HG03442 (cell line): Measurements from ENCODE around the gene GARIN6.
A peak's percentile ranks its signal among the peaks of the same experiment; 100 is the strongest.
"Not testable (repeated sequence)": the region's sequence is repeated elsewhere in the genome, so short reads cannot be mapped to it uniquely, and the experiment has no call there.

Experiments used
- ATAC-seq: cut with Tn5 transposase; IDR thresholded peaks from one replicate; pipeline ENCODE4 v1.9.1; 2021; ENCODE audit warnings: mild to moderate bottlenecking, moderate library complexity; ENCODE audit not compliant: unreplicated experiment

The GARIN6 gene

GRCh38 chr12:99647453-99647852 is at the start of gene GARIN6:
TSS of gene GARIN6 (plus strand) at chr12:99647753. CDS start at chr12:99648175, 422 bp downstream.
- no peak for ATAC-seq

GRCh38 chr12:99598785-99599184 is 48.8 kb upstream of the GARIN6 start:
- ATAC-seq: no peak

- ATAC-seq: peak; percentile 81
Observed at GRCh38 chr12:99600388-99600787, 47.2 kb upstream of the GARIN6 start.

DNA sequence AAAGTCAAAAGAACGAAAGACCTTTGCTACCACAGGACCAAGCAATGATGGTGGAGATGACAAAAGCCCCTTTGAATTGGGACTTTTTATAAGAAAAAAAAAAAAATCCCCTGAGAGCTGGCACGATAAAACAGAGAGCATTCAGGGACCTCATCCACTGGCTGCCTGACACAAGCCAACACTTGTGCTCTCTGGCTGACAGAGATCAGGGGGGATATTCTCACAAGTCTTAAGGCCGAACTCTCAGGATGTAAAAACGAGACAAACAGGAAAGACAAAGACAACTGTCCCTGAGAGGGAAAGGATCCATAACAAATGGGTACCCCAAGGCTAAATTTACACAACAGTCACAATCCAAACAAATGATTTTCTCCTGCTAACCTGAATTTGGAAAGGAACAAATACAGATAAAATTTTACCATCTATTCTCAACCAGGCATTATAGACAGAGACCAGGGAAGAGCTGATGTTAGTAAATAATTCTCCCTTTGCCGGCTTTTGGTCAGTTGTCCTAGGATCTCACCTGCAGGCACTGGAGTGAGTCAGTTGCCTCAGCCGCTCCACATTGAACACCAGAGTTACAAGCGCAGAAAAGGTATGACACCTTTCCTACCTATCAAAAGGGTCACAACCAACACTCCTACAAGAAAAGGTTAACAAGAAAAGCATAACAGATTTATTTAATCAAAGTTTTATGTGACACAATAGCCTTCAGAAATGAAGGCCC is 37.9 kb upstream of the GARIN6 start:
- ATAC-seq: no peak

DNA sequence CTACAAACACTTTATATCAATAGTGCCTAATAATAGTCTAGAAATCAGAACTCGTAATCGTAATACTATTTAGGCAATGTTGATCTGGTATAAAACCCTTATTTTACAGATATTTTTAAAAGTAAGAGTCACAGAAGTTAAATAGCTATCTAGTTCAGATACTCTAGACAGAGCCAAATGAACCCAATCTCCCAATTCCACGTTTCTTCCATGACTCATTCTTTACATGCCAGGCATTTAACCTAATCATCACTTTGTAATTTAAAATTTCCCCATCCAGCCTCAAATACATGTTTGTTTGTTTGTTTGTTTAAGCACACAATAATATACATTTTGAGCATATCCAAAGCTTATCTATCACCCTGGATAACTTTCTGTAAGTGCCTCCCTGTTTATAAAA is 36.4 kb upstream of the GARIN6 start:
- ATAC-seq: no peak

- ATAC-seq: no peak
Observed at GRCh38 chr12:99611599-99611998, 36.0 kb upstream of the GARIN6 start.

- no peak for ATAC-seq
Observed at GRCh38 chr12:99618657-99619056, 28.9 kb upstream of the GARIN6 start.

DNA sequence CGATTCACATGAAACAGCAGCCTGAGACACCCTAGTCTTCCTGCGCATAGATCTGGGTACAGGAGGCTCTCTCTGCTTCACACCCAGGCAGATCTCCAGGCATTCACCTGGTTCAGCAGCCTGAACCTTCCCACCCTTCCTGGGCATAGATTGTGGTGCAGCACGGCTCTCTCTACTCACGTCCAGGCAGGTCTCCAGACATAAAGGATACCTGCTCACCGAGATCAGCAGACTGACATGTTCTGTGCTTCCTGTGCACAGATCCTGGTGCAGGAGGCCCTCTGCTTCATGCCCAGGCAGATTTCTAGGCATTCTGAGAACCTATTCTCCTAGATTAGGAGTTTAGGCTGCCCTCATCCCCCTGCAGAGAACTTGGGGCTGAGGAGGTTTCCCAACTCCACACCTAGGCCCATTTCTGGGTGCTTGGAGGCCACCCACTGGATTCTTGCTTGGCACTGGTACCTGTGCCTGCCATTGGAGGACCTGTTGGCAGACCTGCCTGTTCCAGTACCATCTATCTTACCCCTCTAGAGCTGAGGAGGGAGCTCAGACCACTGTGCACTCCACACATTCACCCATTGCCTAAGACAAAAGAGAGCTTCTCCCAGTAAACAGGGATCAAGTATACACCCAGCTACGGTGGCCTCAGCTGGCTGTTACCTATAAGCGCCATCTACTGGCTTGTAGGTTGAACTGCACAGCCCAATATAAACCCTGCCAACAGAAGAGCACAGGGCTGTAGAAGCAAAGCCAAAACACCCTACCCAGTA is 28.0 kb upstream of the GARIN6 start:
- peak; percentile 99 for ATAC-seq

- ATAC-seq: no peak
Observed at GRCh38 chr12:99620159-99620479, 27.4 kb upstream of the GARIN6 start.

- not testable (repeated sequence) for ATAC-seq
Observed at GRCh38 chr12:99624591-99624990, 23.0 kb upstream of the GARIN6 start.

DNA sequence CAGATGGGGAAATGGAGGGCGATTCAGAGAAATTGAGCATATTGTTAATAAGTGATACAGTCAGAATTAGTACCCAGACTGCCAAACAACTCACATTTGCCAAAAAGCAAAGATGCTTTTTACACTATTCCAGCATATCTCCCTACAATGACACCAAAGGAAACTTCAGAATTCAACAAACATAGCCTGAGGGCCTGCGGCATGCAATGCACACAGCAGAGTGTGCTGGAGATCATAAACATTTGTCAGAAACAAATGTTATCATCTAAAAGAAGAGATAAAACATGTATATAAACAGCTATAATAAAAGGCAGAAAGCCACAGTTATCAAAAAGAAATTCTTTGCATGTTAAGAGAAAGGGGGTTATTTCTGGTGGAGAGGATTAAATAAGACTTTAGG is 20.1 kb upstream of the GARIN6 start:
- ATAC-seq: no peak

- ATAC-seq: no peak
Observed at GRCh38 chr12:99644629-99645028, 2.9 kb upstream of the GARIN6 start.

DNA sequence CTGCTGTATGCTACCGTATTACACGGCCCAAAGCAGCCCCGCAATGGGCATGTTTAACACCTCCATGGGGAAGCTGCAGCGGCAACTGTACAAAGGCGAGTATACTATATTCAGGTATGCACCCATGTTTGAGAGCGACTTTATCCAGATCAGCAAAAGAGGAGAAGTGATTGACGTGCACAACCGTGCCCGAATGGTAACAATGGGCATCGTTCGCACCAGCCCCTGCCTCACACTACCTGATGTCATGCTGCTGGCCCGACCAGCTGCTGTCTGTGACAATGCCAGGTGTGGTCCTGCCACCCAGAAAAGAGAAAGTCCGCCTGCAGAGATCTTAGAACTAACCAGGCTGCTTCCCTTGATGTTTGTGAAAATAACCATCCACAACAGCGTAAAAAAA is 630 bp downstream of the GARIN6 start:
- no peak for ATAC-seq

- no peak for ATAC-seq
Observed at GRCh38 chr12:99649551-99649950, 2.0 kb downstream of the GARIN6 start.

GRCh38 chr12:99658671-99659349 is 11.3 kb downstream of the GARIN6 start:
- no peak for ATAC-seq

DNA sequence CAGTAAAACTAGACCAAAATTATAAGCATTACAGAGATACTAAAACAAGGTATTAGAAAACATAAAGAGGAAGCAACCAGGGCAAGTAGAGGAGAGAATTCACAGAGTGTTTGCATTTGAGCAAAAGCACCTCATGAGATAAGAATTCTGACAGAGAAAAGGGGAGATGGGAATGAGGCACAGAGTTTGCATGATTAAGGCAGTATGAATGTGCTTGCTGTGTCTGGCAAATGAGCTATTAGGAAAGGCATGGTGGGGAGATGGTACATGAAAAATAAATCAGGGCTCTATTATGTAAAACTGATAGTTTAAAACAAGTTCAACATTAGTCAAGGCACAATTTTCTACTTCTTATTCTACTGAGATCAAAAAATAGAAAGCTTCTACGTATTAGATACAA is 23.1 kb downstream of the GARIN6 start:
- no peak for ATAC-seq

- ATAC-seq: no peak
Observed at GRCh38 chr12:99680276-99680675, 32.7 kb downstream of the GARIN6 start.

GRCh38 chr12:99686142-99686541 is 38.6 kb downstream of the GARIN6 start:
- no peak for ATAC-seq

GRCh38 chr12:99695050-99695449 is 47.5 kb downstream of the GARIN6 start:
- no peak for ATAC-seq
